SU-DHL-6 (cell line): ENCODE results near the gene ADGRD2.

ENCODE experiments used
- H2AFZ ChIP-seq: fragments of 200-600 bp; sonication (generic); 2 replicates; pipeline ENCODE4 v1.6.1; 2014; ENCODE audit warnings: low read depth, mild to moderate bottlenecking, moderate library complexity, mixed read lengths, antibody characterized with exemption, low read length; ENCODE audit not compliant: severe bottlenecking
- H3F3A ChIP-seq: fragments of 200-600 bp; shearing (Covaris generic); 2 replicates; pipeline ENCODE4 v1.6.0; 2016; ENCODE audit warnings: antibody characterized with exemption, mild to moderate bottlenecking; ENCODE audit not compliant: insufficient read depth
- H3K27ac ChIP-seq: fragments of 200-600 bp; sonication (generic); 2 replicates; pipeline ENCODE4 v1.5.1; 2016; ENCODE audit warnings: low read depth, mild to moderate bottlenecking, low read length, moderate library complexity, mixed read lengths
- H3K27me3 ChIP-seq: fragments of 200-600 bp; sonication (generic), shearing (Covaris generic); 2 replicates; pipeline ENCODE4 v1.6.0; 2014; ENCODE audit warnings: mild to moderate bottlenecking, low read length
- H3K36me3 ChIP-seq: fragments of 200-600 bp; sonication (generic); 2 replicates; pipeline ENCODE4 v1.6.1; 2014; ENCODE audit warnings: mild to moderate bottlenecking, low read length, mixed read lengths
- H3K4me2 ChIP-seq: fragments of 300-600, 200-600 bp; shearing (Covaris generic), sonication (generic); 2 replicates; pipeline ENCODE4 v1.6.0; 2014; ENCODE audit warnings: low read length, low read depth, mild to moderate bottlenecking; ENCODE audit not compliant: poor library complexity, severe bottlenecking
- H3K4me3 ChIP-seq: fragments of 200-600 bp; sonication (generic); 2 replicates; pipeline ENCODE4 v1.5.1; 2014; ENCODE audit warnings: antibody characterized with exemption, low read length, mild to moderate bottlenecking, mixed read lengths; ENCODE audit not compliant: insufficient read depth, poor library complexity, severe bottlenecking
- H3K79me2 ChIP-seq: fragments of 200-600 bp; sonication (generic); 2 replicates; pipeline ENCODE4 v1.6.1; 2014; ENCODE audit warnings: mild to moderate bottlenecking, low read length, moderate library complexity; ENCODE audit not compliant: insufficient read depth
- H3K9ac ChIP-seq: fragments of 200-600 bp; sonication (generic); 2 replicates; pipeline ENCODE4 v1.7.0; 2014; ENCODE audit warnings: mild to moderate bottlenecking, low read length
- H3K9me2 ChIP-seq: fragments of 200-600 bp; sonication (generic); replicated peaks from 2 replicates; pipeline ENCODE4 v1.6.1; 2014; ENCODE audit warnings: low read length; ENCODE audit not compliant: insufficient read depth
- H3K9me3 ChIP-seq: fragments of 200-600 bp; sonication (generic); 2 replicates; pipeline ENCODE4 v1.6.1; 2014; ENCODE audit warnings: low read length, mixed read lengths; ENCODE audit not compliant: insufficient read depth
- H4K20me1 ChIP-seq: fragments of 200-600 bp; sonication (generic); 2 replicates; pipeline ENCODE4 v1.6.1; 2014; ENCODE audit warnings: low read depth, mild to moderate bottlenecking, antibody characterized with exemption, low read length, moderate library complexity, mixed read lengths
- CTCF ChIP-seq: fragments of 200-600 bp; sonication (generic); IDR thresholded peaks from one replicate; pipeline ENCODE4 v1.5.1; 2017; ENCODE audit warnings: antibody characterized with exemption, mild to moderate bottlenecking, low read length, moderate library complexity; ENCODE audit not compliant: insufficient read depth, poor library complexity, severe bottlenecking
- EZH2phosphoT487 ChIP-seq: fragments of 200-600 bp; sonication (generic), shearing (Covaris generic); conservative IDR thresholded peaks from 2 replicates; pipeline ENCODE4 v1.6.1; 2018; ENCODE audit warnings: mild to moderate bottlenecking, antibody characterized with exemption, low read length, moderate library complexity, mixed read lengths

Gene ADGRD2

DNA sequence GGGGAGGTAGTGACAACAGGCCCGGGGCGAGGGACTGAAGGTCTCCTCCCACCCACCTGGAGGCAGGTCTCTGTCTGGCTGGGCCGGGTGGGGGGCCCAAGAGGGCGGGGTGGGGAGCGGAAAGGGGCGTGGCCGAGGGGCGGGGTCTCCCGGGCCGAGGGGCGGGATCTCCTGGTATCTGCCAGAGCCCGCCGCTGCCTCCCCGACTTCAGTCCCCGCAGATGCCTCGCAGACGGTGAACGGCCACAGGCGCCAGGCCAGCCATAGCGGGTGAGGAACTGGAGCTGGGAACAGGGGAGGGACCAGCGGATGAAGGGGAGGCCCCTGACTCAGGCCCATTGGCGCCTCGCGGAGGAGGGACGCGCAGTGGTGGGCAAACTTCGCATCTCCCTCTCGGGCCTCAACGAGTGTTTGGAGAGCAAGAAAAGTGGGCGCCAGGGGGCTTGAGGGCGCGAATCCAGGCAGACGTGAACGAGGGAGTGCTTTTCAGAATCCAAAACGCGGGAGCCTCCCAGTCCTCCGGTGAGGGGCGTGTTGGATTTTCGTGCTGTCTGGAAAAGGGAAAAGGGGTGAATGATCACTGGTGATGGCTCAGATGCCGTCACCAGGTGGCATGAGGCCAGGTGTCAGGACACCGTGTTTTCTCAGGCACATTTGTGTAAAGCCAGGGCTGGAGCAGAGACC is at the start of gene ADGRD2:
Gene ADGRD2, plus strand, starts transcription at position 211 of the 684 bp plus-strand sequence. CDS start 1,216 bp downstream, outside the sequence.
- H2AFZ ChIP-seq = no peak within 1 kb of the TSS

GRCh38 chr9:124403246-124403645 is 47.0 kb upstream of the ADGRD2 start:
- no peaks in the 10 kb centered on the region for H4K20me1 ChIP-seq
- no peak overlapping the region for H3K4me2 ChIP-seq
- H3K36me3 ChIP-seq = peaks cover 4% of the 10 kb centered on the region; the same call in 1 of the 2 replicates
- H3K9me3 ChIP-seq = no peaks in the 10 kb centered on the region
- H3K4me3 ChIP-seq = no peak overlapping the region
- peaks cover 13% of the 10 kb centered on the region for H3K79me2 ChIP-seq
- no peak overlapping the region for H3K27ac ChIP-seq
- H3K27me3 ChIP-seq = no peaks in the 10 kb centered on the region
- TF ChIP-seq EZH2phosphoT487 (no peak), CTCF (no peak)
- no peak overlapping the region for H3K9ac ChIP-seq
- no peaks in the 10 kb centered on the region for H3F3A ChIP-seq
- no peak overlapping the region for H2AFZ ChIP-seq
- H3K9me2 ChIP-seq = no peaks in the 10 kb centered on the region

More for the DNA sequence above, at the start of gene ADGRD2:
- H3K27ac ChIP-seq = no peak within 1 kb of the TSS
- H3F3A ChIP-seq = no peaks in the 10 kb centered on the region
- no peak for TF ChIP-seq EZH2phosphoT487
- TF ChIP-seq CTCF = no peak
- H3K4me2 ChIP-seq = no peak within 1 kb of the TSS
- H3K9me2 ChIP-seq = no peaks in the 10 kb centered on the region
- no peaks in the 10 kb centered on the region for H3K79me2 ChIP-seq
- no peak within 1 kb of the TSS for H3K4me3 ChIP-seq
- no peaks in the 10 kb centered on the region for H3K27me3 ChIP-seq
- H3K9ac ChIP-seq = no peak within 1 kb of the TSS
- H3K9me3 ChIP-seq = no peaks in the 10 kb centered on the region
- H3K36me3 ChIP-seq = no peaks in the 10 kb centered on the region
- H4K20me1 ChIP-seq = no peaks in the 10 kb centered on the region

- TF ChIP-seq CTCF = no peak
- no peak for TF ChIP-seq EZH2phosphoT487
- H3K27me3 ChIP-seq = no peaks in the 10 kb centered on the region
- H3K4me2 ChIP-seq = no peak overlapping the region
- H3K36me3 ChIP-seq = peaks cover 26% of the 10 kb centered on the region
- H3F3A ChIP-seq = no peaks in the 10 kb centered on the region
- no peaks in the 10 kb centered on the region for H3K9me2 ChIP-seq
- no peak overlapping the region for H3K27ac ChIP-seq
- H3K9me3 ChIP-seq = no peaks in the 10 kb centered on the region
- H2AFZ ChIP-seq = no peak overlapping the region
- H4K20me1 ChIP-seq = no peaks in the 10 kb centered on the region
- H3K79me2 ChIP-seq = peaks cover 26% of the 10 kb centered on the region
- no peak overlapping the region for H3K4me3 ChIP-seq
- no peak overlapping the region for H3K9ac ChIP-seq
Observed at GRCh38 chr9:124409410-124409809, 40.8 kb upstream of the ADGRD2 start.
